Fibroblast of villous mesenchyme (primary cell): Measurements from ENCODE around the gene INSL3. TPM values are rescaled to one million over a fixed set of nuclear protein-coding genes. Genes with fewer than 3 reads are reported as not detected.
"Not testable (repeated sequence)": the region's sequence is repeated elsewhere in the genome, so short reads cannot be mapped to it uniquely, and the experiment has no call there.

Source experiments
- DNase-seq: peaks from one replicate; pipeline ENCODE4 v3.0.0-alpha.2; 2010; ENCODE audit warnings: low read depth
- H3K4me3 ChIP-seq: 2 replicates; pipeline ENCODE4 v1.5.1; 2011; ENCODE audit warnings: low read depth, mild to moderate bottlenecking, low read length
- CTCF ChIP-seq: IDR thresholded peaks from 2 replicates; pipeline ENCODE4 v1.5.1; 2012; ENCODE audit warnings: low read depth, mild to moderate bottlenecking, low read length; ENCODE audit not compliant: insufficient read depth
- total RNA-seq: library from RNA; depleted of rRNA; stranded (reverse); fragments of >200 nt; gene quantifications from 2 replicates; pipeline ENCODE4 v1.2.3, GENCODE V29; 2012

INSL3 gene
- total RNA-seq, 1 donor, result not detected

DNA sequence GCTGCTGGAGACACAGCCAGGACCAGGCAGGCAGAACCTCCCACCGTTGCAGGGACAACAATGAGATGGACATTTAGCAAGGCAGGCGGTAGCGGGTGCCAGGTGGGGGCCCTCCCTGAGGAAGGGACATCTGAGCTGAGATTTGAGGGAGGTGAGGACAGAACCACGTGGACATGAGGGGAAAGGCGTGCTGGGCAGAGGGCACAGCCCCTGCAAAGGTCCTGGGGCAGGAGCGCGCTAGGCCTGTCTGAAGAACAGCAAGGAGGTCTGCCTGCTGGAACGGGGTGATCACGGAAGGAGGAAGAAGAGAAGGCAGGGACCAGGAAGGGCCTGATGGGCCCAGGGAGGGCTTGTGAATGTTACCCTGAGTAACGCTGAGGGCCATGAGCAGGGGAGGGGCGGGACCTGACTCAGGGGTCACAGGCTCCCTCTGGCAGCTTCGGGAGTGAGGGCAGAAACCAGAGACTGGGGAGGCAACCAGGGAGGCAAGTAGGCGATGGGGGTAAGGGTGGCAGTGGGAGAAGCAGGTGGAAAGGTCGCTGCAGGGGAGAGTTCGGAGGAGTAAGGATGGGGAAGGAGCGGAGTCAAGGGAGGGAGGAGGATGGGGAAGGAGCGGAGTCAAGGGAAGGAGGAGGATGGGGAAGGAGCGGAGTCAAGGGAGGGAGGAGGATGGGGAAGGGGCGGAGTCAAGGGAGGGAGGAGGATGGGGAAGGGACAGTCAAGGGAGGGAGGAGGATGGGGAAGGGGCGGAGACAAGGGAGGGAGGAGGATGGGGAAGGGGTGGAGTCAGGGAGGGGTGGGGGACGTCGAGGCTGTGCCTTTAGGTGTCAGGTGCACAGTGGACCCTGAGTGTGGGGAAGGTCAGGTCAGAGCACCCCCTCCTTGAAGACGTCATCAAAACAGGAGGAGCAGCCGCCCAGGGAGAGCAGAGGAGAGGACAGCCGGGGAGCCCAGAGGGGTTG, 42.1 kb downstream of the INSL3 start:
- peak; percentile 43 for DNase-seq
- peak overlapping the region; percentile 29 for H3K4me3 ChIP-seq
- no peak for TF ChIP-seq CTCF

DNA sequence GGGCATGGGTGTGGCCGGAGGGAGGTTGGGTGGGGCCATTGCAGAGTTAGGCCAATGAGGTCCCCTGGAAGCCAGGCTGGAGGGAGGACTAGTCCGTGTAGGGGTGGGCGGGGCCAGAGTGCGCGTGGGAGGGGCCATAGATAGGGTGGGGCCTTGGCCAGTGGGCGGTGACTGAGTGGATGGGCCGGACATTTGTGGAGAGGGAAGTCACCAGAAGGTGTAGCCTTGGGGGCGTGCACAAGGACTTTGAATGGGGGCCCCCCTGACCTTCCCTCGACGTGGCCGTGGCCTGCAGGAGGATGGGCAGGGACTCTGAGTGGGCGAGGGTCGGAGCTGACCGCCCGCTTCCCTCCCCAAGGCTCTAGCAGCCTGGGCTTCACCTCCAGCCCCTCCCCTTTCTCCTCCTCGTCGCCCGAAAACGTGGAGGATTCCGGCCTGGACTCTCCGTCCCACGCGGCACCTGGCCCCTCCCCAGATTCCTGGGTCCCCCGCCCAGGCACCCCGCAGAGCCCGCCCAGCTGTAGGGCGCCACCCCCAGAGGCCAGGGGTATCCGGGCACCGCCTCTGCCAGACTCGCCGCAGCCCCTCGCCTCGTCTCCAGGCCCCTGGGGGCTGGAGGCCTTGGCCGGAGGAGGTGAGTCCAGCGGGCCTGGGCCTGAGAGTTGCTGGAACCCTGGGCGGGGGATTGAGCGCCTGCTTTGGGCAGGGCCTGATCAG, 42.9 kb downstream of the INSL3 start:
- peak; percentile 30 for DNase-seq
- peak overlapping the region; percentile 29 for H3K4me3 ChIP-seq
- no peak for TF ChIP-seq CTCF

DNA sequence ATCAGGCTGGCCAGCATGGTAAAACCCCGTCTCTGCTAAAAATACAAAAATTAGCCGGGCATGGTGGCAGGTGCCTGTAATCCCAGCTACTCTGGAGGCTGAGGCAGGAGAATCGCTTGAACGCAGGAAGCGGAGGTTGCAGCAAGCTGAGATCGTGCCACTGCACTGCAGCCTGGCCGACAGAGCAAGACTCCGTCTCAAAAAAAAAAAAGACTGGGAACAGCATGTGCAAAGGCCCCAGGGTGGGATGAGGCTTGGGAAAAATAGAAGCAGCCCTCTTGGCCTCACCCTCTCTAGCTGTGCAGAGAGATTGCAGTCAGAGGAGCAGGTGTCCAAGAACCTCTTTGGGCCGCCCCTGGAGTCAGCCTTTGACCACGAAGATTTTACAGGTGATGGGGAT, 43.5 kb downstream of the INSL3 start:
- DNase-seq, H3K4me3 ChIP-seq: not testable (repeated sequence)

- DNase-seq, result peak; percentile 16
- no peak overlapping the region for H3K4me3 ChIP-seq
- TF ChIP-seq CTCF, result no peak
These were observed 45.1 kb downstream of the INSL3 start for GRCh38 chr19:17775991-17776803.

- peak; percentile 37 for DNase-seq
- TF ChIP-seq CTCF, result peak; percentile 75
These were observed 45.9 kb downstream of the INSL3 start for GRCh38 chr19:17775245-17775927.

DNA sequence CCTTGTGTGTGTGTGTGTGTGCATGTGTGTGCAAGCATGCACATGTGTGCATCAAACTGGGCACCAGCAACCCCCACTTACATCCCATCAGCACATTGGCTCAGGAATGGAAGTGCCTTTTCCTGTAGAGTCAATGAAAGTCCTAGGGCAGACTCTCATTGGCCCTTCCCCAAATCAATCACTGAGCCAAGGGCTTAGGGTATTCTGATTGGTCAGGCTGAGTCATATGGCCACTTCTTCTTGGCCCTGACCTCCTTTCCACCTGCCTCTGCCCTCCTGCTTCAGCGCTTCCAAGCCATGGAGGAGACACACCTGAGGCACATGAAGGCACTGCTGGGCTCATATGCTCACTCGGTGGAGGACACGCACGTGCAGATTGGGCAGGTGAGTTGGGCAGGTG, 49.1 kb downstream of the INSL3 start:
- no peak for DNase-seq
- TF ChIP-seq CTCF, result no peak

More at GRCh38 chr19:17775245-17775927, 45.9 kb downstream of the INSL3 start:
- no peak overlapping the region for H3K4me3 ChIP-seq

More for the DNA sequence above, 49.1 kb downstream of the INSL3 start:
- no peak overlapping the region for H3K4me3 ChIP-seq
